ENCODE results near the gene BAZ1B.

Gene BAZ1B

DNA sequence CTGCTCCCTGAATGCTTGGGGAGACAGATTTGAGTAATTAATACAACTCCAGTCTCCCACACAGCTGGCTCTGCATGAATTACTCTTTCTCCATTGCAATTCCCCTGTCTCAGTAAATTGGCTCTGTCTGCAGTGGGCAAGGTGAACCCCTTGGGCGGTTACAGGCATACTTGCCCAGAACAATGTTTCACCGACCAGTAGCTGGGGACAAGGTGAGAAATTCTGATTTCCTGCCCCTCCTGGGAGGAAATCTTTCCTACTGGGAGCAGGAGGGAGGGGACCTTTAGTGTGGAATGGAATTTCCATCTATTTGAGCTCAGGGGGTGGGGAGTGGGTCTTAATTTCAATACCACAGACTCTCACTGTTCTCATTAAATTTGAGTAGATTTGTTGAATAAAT, 130.7 kb downstream of the BAZ1B start:
- FAIRE-seq, result no peak
- no peak for DNase-seq (ENCODE audit: insufficient read length, low spot score)

Measured in HTR-8/SVneo (cell line).